ENCODE data around the gene TMEM141.
A peak's percentile ranks its signal among the peaks of the same experiment; 100 is the strongest.
"Not testable (repeated sequence)": the region's sequence is repeated elsewhere in the genome, so short reads cannot be mapped to it uniquely, and the experiment has no call there.

The TMEM141 gene

GRCh38 chr9:136835932-136836904 is 45.1 kb downstream of the TMEM141 start:
- DNase-seq, result no peak

GRCh38 chr9:136837146-136837855 is 46.2 kb downstream of the TMEM141 start:
- DNase-seq, result no peak

GRCh38 chr9:136837856-136838277 is 46.7 kb downstream of the TMEM141 start:
- not testable (repeated sequence) for DNase-seq

DNA sequence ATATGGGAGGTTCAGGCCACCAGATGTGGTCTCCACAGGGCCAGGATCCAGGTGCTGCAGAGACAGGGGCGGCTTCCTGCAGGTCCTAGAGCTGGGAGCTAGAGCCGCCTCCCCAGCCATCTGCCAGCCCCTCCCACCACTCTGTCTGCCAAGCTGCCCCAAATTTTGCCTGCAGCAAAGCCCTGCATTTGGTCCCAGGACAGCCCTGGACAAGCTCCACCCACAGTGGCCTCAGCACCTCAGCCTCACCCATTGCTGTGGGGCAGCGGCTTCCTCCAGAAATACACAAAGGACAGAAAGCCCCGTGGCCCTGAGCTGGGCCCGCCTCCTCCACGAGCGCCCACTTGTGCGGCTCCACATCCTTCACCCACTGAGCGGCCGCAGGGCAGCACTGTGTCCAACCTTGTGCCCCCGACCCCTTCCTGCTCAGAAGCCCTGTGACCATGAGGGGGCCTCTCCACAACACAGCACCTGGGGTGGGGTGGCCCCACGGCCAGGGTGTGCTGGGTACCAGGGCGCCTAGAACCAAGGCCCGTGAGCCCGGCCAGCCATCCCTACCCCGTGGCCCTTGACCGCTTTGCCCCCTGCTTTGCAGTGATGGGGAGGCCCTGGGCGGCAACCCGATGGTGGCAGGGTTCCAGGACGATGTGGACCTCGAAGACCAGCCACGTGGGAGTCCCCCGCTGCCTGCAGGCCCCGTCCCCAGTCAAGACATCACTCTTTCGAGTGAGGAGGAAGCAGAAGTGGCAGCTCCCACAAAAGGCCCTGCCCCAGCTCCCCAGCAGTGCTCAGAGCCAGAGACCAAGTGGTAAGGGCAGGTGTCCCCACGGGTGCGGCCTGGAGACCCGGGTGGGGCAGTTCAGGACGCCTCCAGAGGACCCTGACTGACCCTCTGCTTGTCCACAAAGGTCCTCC is 47.4 kb downstream of the TMEM141 start:
- no peak for DNase-seq

- no peak for DNase-seq
Observed at GRCh38 chr9:136839229-136840139, 48.3 kb downstream of the TMEM141 start.

DNA sequence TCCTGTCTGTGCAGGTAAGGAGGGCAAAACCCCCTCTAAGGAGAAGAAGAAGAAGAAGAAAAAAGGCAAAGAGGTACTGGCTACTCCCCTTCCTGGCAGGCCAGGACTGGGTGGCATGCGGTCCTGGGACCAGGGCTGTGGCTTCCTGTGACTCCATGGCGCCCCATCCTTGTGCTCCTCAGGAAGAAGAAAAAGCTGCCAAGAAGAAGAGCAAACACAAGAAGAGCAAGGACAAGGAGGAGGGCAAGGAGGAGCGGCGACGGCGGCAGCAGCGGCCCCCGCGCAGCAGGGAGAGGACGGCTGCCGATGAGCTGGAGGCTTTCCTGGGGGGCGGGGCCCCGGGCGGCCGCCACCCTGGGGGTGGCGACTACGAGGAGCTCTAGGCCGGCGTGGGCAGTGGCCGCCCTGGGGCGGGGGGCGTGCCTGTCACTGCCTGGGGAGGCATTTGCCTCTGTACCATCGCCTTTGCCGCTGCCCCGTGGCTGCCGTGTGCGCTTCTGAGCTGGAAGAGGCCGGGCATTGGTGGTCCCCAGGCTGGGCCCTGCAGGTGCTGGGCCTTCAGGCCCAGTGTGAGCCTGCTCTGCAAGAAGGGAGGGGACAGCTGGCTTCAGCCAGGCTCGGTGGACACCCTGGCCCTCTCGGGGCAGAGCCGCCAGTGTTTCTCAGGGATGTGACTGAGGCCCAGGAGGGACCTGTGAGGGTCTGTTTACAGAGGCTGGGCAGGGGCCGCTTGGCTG is 49.2 kb downstream of the TMEM141 start:
- DNase-seq, result peak; percentile 24

DNA sequence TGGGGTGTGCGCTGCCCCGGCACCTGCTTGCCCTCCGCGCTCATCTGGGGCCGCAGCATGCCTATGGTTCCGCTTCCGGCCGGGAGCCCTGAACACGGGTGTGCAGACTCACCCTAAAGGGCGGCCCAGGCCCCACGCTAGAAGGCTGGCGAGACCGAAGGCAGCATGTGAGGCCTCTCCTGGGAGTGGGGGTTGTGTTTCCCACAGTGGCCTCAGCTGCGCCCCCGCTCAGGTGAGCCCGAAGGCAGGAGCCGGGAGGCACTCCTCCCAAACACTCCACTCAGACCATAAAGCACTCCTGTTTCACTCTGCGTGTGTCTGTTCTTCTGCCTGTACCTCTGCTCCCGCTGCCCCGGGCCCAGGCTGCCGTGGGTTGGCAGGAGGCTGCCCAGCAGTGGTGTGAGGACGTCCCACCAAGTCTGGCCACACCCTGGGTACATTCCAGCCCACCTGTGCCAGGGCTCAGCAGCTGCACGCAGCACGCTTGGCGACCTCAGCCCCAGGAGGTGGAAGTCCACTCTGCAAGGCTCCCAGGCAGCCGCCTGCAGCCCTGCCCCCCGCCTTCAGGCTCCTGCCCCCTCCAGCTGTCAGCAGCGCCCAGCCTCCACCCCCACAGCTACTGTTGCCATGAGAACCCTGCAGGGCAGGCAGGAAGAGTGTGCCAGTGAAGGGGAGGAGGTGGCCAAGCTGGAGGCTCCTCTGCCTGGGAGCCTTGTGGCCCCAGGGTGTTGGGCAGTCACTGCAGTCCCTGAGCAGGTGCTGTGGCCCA is 49.9 kb downstream of the TMEM141 start:
- DNase-seq, result peak; percentile 82

DNA sequence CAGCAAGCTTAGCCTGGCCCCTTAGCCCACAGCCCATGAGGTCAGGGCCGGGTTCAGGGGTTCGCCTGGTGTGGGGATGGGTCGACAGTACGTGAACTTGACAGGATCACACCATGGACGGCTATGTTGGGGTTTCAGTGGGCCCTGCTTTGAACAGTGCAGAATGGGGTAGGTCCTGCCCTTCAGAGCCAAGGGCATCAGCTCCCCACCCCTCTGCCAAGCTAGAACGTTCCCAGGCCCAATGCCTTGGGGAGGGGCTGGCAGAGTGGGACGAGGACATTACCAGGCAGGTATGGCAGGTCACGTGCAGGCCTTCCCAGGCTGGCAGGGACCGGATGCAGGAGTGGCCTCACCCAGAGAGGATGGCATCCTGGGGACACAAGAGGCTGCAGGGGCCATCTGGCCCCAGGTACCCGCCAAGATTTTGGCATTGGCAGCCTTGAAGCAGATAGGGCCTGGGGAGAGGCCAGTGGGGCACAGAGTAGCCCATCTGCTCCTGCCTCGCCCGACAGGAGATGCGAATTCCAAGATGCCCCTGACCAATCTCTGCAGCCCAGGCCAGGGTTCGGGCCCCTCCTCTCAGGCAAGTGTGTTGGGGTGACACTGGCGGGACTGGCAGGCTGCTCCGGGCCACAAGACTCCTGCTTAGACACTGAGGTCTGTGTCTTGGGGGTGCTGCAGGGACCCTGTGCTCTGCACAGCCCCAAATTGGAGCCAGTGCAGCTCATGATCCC is 50.7 kb downstream of the TMEM141 start:
- peak; percentile 48 for DNase-seq

GRCh38 chr9:136842380-136842948 is 51.3 kb downstream of the TMEM141 start, which contains the start of gene AJM1:
TSS of gene AJM1 (plus strand) at chr9:136842478. CDS start at chr9:136844415, 1,937 bp downstream.
- DNase-seq, result peak; percentile 30
